Measurements from ENCODE around the gene VTCN1. TPM values are rescaled to one million over a fixed set of nuclear protein-coding genes. Genes with fewer than 3 reads are reported as not detected.

VTCN1 gene
- polyA plus RNA-seq, 2 of the 4 experiments (the other 2 are of a cell fraction): 0.04 to 0.18 TPM

DNA sequence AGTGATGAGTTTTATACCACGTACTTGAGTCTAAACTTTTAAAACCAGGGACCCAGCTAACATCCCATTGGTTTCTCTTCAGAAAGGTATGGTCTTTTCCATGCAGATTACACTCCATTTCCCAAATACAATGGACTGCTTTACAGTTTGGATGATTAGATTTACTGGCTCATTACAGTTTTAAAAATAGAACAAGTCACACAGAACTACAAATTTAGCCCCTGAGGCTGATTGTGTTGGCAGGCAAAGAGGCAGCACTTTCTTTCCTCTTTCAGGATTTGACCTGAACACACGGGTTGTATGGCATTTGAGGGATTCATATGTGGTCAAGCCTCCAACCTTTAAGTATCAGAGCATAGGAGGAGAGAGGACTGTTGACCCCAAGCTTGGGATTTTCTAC, 21.8 kb upstream of the VTCN1 start:
- DNase-seq (ENCODE audit: low read depth in 1 of 2, low spot score in 1 of 2): no peak
- Histone ChIP-seq H3K9me3 (no peaks in the 10 kb centered on the region), H3K4me1 (no peaks in the 10 kb centered on the region), H3K4me2 (no peak overlapping the region), H3K4me3 (no peak overlapping the region), H3K27ac (no peak overlapping the region)
- no peak for TF ChIP-seq EHMT2 (IDR thresholded peaks at IDR 0.05; ENCODE audit: low read depth)
- no peak for TF ChIP-seq HEYL (CRISPR knock-in tag; IDR thresholded peaks at IDR 0.05)
- no peak for TF ChIP-seq USF2 (IDR thresholded peaks at IDR 0.05)
- TF ChIP-seq, protein P1, sequence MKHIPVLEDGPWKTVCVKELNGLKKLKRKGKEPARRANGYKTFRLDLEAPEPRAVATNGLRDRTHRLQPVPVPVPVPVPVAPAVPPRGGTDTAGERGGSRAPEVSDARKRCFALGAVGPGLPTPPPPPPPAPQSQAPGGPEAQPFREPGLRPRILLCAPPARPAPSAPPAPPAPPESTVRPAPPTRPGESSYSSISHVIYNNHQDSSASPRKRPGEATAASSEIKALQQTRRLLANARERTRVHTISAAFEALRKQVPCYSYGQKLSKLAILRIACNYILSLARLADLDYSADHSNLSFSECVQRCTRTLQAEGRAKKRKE (CRISPR knock-in tag; IDR thresholded peaks at IDR 0.05; ENCODE audit: low read depth): no peak
- no peak for TF ChIP-seq JUN (IDR thresholded peaks at IDR 0.05)
- TF ChIP-seq MAZ (IDR thresholded peaks at IDR 0.05; ENCODE audit: borderline replicate concordance, low read depth, low read length): no peak
- no peak for TF ChIP-seq HDAC2 (IDR thresholded peaks at IDR 0.05)
- no peak for TF ChIP-seq KDM5A (IDR thresholded peaks at IDR 0.05)
- TF ChIP-seq CEBPB (IDR thresholded peaks at IDR 0.05): no peak
- TF ChIP-seq CBX8 (IDR thresholded peaks at IDR 0.05): no peak
- no peak for TF ChIP-seq NPAS2 (CRISPR knock-in tag; IDR thresholded peaks at IDR 0.05; ENCODE audit: borderline replicate concordance)
- no peak for TF ChIP-seq FOSL2 (IDR thresholded peaks at IDR 0.05)
- TF ChIP-seq FOSL2 (CRISPR knock-in tag; IDR thresholded peaks at IDR 0.05): no peak
- no peak for TF ChIP-seq REST (IDR thresholded peaks at IDR 0.05)
- TF ChIP-seq ZFP36 (IDR thresholded peaks at IDR 0.05; ENCODE audit: borderline replicate concordance, partially characterized antibody): no peak
- no peak for TF ChIP-seq HOXB13 (CRISPR knock-in tag; IDR thresholded peaks at IDR 0.05; ENCODE audit: low read depth)
- TF ChIP-seq MAFK (IDR thresholded peaks at IDR 0.05; ENCODE audit: partially characterized antibody): no peak
- no peak for TF ChIP-seq EP300 (IDR thresholded peaks at IDR 0.05)
- no peak for TF ChIP-seq BCL3 (IDR thresholded peaks at IDR 0.05)
- POLR2A ChIA-PET: no interaction called here
- ATAC-seq: no peak
- no peak for FAIRE-seq
- CTCF ChIA-PET: interaction anchor here (0.6 kb wide), 1 partner anchor 105 kb away, joined by 3 read pairs; no protein-coding TSS in a partner anchor
- WGBS (ENCODE audit: missing lambda C conversion rate): 25% methylated on average over 2 of the region's 2 CpGs

DNA sequence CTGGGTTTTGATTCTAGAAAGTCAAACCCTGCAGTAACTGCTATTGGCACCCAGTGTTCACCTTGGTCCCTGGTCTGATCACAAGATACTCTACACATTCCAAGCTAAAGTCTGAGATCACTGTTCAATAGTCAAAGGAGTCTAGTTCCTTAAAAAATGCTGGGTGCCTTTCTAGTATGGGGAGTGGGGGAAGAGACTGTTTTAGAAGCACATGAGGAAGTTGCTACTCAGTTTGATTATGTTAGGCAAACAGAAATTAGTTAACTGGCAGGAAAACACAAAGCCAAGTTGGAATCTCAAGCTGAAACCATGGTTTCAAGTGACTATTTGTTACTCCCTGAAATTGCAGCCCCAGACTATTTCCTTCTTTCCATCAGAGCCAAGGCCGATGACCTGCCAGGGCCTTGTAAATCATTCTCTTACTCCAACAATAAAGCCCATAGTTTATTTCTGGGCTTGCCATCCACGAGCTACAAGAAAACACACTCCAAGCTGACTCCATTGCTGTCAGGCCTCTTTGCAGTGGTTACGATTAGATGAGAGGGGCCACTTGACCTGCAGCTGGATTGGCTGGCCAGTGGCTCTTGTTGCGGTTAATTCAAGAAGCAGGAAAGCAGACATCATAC, 21.1 kb upstream of the VTCN1 start:
- Histone ChIP-seq H3K4me2 (no peak overlapping the region), H3K4me1 (no peaks in the 10 kb centered on the region), H3K4me3 (no peak overlapping the region), H3K27ac (no peak overlapping the region), H3K9me3 (no peaks in the 10 kb centered on the region)
- no peak for FAIRE-seq
- DNase-seq (ENCODE audit: low read depth in 1 of 2, low spot score in 1 of 2): no peak
- 50% methylated on average over 4 of the region's 4 CpGs for WGBS (ENCODE audit: missing lambda C conversion rate)
- no peak for ATAC-seq
- TF ChIP-seq ZFP36 (IDR thresholded peaks at IDR 0.05; ENCODE audit: borderline replicate concordance, partially characterized antibody): no peak
- TF ChIP-seq ELK1 (IDR thresholded peaks at IDR 0.05; ENCODE audit: low read depth, low read length): no peak
- TF ChIP-seq HOXB5 (CRISPR knock-in tag; IDR thresholded peaks at IDR 0.05): no peak
- no peak for TF ChIP-seq ESRRA (IDR thresholded peaks at IDR 0.05; ENCODE audit: borderline replicate concordance, low read length)
- TF ChIP-seq MAFK (IDR thresholded peaks at IDR 0.05; ENCODE audit: partially characterized antibody): no peak
- no peak for TF ChIP-seq CHD4 (IDR thresholded peaks at IDR 0.05; ENCODE audit: borderline replicate concordance)
- TF ChIP-seq, protein P2, sequence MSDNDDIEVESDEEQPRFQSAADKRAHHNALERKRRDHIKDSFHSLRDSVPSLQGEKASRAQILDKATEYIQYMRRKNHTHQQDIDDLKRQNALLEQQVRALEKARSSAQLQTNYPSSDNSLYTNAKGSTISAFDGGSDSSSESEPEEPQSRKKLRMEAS (IDR thresholded peaks at IDR 0.05): no peak
- POLR2A ChIA-PET: no interaction called here
- CTCF ChIA-PET: interaction anchor here (0.6 kb wide), 1 partner anchor 104 kb away, joined by 3 read pairs; no protein-coding TSS in a partner anchor

Data from A549 (cell line).